SK-N-SH (cell line): Measurements from ENCODE around the gene KLHDC7B. TPM values are rescaled to one million over a fixed set of nuclear protein-coding genes. Genes with fewer than 3 reads are reported as not detected.
A peak's percentile ranks its signal among the peaks of the same experiment; 100 is the strongest.

Experiments
- CTCF ChIA-PET: fragments of 300-600, 350-600 bp; formaldehyde crosslinking; extraction: SDS; loops from one replicate; lab custom pipeline; 2021; lab: Yijun Ruan, JAX
- POLR2A ChIA-PET: fragments of 350-600 bp; sonication (Branson Sonifier 250); formaldehyde crosslinking; extraction: SDS; loops from one replicate; lab custom pipeline; 2020; ENCODE audit warnings: antibody characterized with exemption, inconsistent platforms; lab: Yijun Ruan, JAX
- DNase-seq: peaks from one replicate; pipeline ENCODE4 v3.0.0; 2012
- H2AFZ ChIP-seq: fragments of 200-600 bp; sonication (generic); 2 replicates; pipeline ENCODE4 v1.8.1; 2016; ENCODE audit warnings: antibody characterized with exemption, mild to moderate bottlenecking, low read depth
- H3F3A ChIP-seq: fragments of 200-600 bp; sonication (generic); replicated peaks from 2 replicates; pipeline ENCODE3; 2016; ENCODE audit warnings: antibody characterized with exemption, mild to moderate bottlenecking; ENCODE audit not compliant: insufficient read depth
- H3K27ac ChIP-seq, 2 experiments: fragments of 200-500 bp in 1 of 2; fragments of 200-600 bp in 1 of 2; sonication (Bioruptor generic) in 1 of 2; sonication (generic), shearing (Covaris generic) in 1 of 2; 2 replicates each; pipeline versions ENCODE4 v1.5.1 to v1.6.1; 2014 to 2016; ENCODE audit warnings: low read depth in 2 of 2, inconsistent platforms in 1 of 2, low read length in 1 of 2, mild to moderate bottlenecking in 1 of 2, mixed read lengths in 1 of 2
- H3K27me3 ChIP-seq: fragments of 200-600 bp; sonication (generic), shearing (Covaris generic); 2 replicates; pipeline ENCODE4 v1.6.1; 2016; ENCODE audit warnings: mixed run types; ENCODE audit not compliant: insufficient read depth
- H3K36me3 ChIP-seq, 2 experiments: fragments of 200-500 bp in 1 of 2; fragments of 200-600 bp in 1 of 2; sonication (Bioruptor generic) in 1 of 2; sonication (generic) in 1 of 2; replicated peaks in 1 of 2; 2 replicates each; pipeline versions ENCODE3 to v1.5.1; 2014 to 2016; ENCODE audit warnings: low read length in 1 of 2, mild to moderate bottlenecking in 1 of 2; ENCODE audit not compliant: insufficient read depth in 2 of 2, control insufficient read depth in 1 of 2
- H3K4me1 ChIP-seq, 2 experiments: fragments of 200-500 bp in 1 of 2; fragments of 200-600 bp in 1 of 2; sonication (Bioruptor generic) in 1 of 2; sonication (generic), shearing (Covaris generic) in 1 of 2; 2 replicates each; pipeline versions ENCODE4 v1.5.1 to v1.6.1; 2014 to 2016; ENCODE audit warnings: low read depth in 1 of 2, low read length in 1 of 2, mixed run types in 1 of 2; ENCODE audit not compliant: insufficient read depth in 2 of 2, control insufficient read depth in 1 of 2
- H3K4me2 ChIP-seq: fragments of 200-600 bp; sonication (generic), shearing (Covaris generic); 2 replicates; pipeline ENCODE4 v1.6.1; 2017; ENCODE audit warnings: mixed run types
- H3K4me3 ChIP-seq, 2 experiments: fragments of 200-500 bp in 1 of 2; fragments of 200-600 bp in 1 of 2; sonication (Bioruptor generic) in 1 of 2; sonication (generic), shearing (Covaris generic) in 1 of 2; 2 replicates each; pipeline versions ENCODE4 v1.5.1 to v1.8.1; 2014 to 2016; ENCODE audit warnings: low read depth in 2 of 2, inconsistent platforms in 1 of 2, low read length in 1 of 2, mild to moderate bottlenecking in 1 of 2, mixed read lengths in 1 of 2, moderate library complexity in 1 of 2
- H3K79me2 ChIP-seq: fragments of 200-600 bp; sonication (generic); 2 replicates; pipeline ENCODE4 v1.8.1; 2017; ENCODE audit warnings: mild to moderate bottlenecking; ENCODE audit not compliant: insufficient read depth
- H3K9ac ChIP-seq: fragments of 200-600 bp; sonication (generic); 2 replicates; pipeline ENCODE4 v1.6.1; 2017; ENCODE audit warnings: mixed run types
- H3K9me2 ChIP-seq: fragments of 200-600 bp; sonication (generic); 2 replicates; pipeline ENCODE4 v1.6.1; 2017; ENCODE audit warnings: mixed run types
- H3K9me3 ChIP-seq: fragments of 200-600 bp; sonication (generic); 2 replicates; pipeline ENCODE4 v1.6.1; 2017; ENCODE audit warnings: mixed run types, mild to moderate bottlenecking, moderate library complexity
- H4K20me1 ChIP-seq: fragments of 200-600 bp; sonication (generic); 2 replicates; pipeline ENCODE4 v1.6.1; 2017; ENCODE audit warnings: mild to moderate bottlenecking, mixed run types; ENCODE audit not compliant: insufficient read depth
- ELF1 ChIP-seq: IDR thresholded peaks from 2 replicates; pipeline ENCODE4 v1.4.0; 2012
- EP300 ChIP-seq, 2 experiments: IDR thresholded peaks; 2 replicates each; pipeline versions ENCODE4 v1.4.0 to v1.6.1; 2012; ENCODE audit warnings: borderline replicate concordance in 1 of 2, low read depth in 1 of 2, low read length in 1 of 2
- FOSL2 ChIP-seq: IDR thresholded peaks from 2 replicates; pipeline ENCODE4 v1.4.0; 2012; ENCODE audit warnings: low read depth, mild to moderate bottlenecking, moderate library complexity, borderline replicate concordance
- GABPA ChIP-seq: IDR thresholded peaks from 2 replicates; pipeline ENCODE4 v1.4.0; 2012; ENCODE audit warnings: low read depth, mild to moderate bottlenecking
- GATA2 ChIP-seq: sonication (generic); formaldehyde crosslinking; IDR thresholded peaks from 2 replicates; pipeline ENCODE4 v1.5.0; 2020; ENCODE audit warnings: mild to moderate bottlenecking, missing genetic modification reagents
- MXI1 ChIP-seq: IDR thresholded peaks from 2 replicates; pipeline ENCODE4 v1.6.1; 2012; ENCODE audit warnings: mild to moderate bottlenecking, low read depth, low read length, improper control_type of control experiment
- NFIC ChIP-seq: IDR thresholded peaks from 2 replicates; pipeline ENCODE4 v1.4.0; 2012; ENCODE audit warnings: borderline replicate concordance
- NRF1 ChIP-seq: IDR thresholded peaks from 2 replicates; pipeline ENCODE4 v1.6.1; 2012; ENCODE audit warnings: low read depth, mild to moderate bottlenecking, low read length
- POLR2AphosphoS5 ChIP-seq: IDR thresholded peaks from 2 replicates; pipeline ENCODE4 v1.6.1; 2012; ENCODE audit warnings: low read depth, low read length
- RAD21 ChIP-seq: IDR thresholded peaks from 2 replicates; pipeline ENCODE4 v1.6.1; 2012; ENCODE audit warnings: mild to moderate bottlenecking, low read length
- RFX5 ChIP-seq: IDR thresholded peaks from 2 replicates; pipeline ENCODE4 v1.6.1; 2012; ENCODE audit warnings: mild to moderate bottlenecking, improper control_type of control experiment, low read length
- RXRA ChIP-seq: IDR thresholded peaks from 2 replicates; pipeline ENCODE4 v1.4.0; 2012; ENCODE audit warnings: low read depth, mild to moderate bottlenecking, borderline replicate concordance
- SMC3 ChIP-seq: IDR thresholded peaks from 2 replicates; pipeline ENCODE4 v1.6.1; 2012; ENCODE audit warnings: low read depth, low read length, improper control_type of control experiment
- TAF1 ChIP-seq: IDR thresholded peaks from 2 replicates; pipeline ENCODE4 v1.6.1; 2012; ENCODE audit warnings: low read depth, mild to moderate bottlenecking, low read length, moderate library complexity, borderline replicate concordance
- TEAD4 ChIP-seq: IDR thresholded peaks from 2 replicates; pipeline ENCODE4 v1.4.0; 2012; ENCODE audit warnings: mild to moderate bottlenecking, borderline replicate concordance; ENCODE audit not compliant: insufficient read depth
- YY1 ChIP-seq: IDR thresholded peaks from 2 replicates; pipeline ENCODE4 v1.4.0; 2012; ENCODE audit warnings: low read depth, mild to moderate bottlenecking
- WGBS: methylation state at CpG from one replicate; pipeline ENCODE4 v1.1.6; 2017; ENCODE audit warnings: low lambda C conversion rate; 5-methylcytosine and 5-hydroxymethylcytosine counted together
- polyA plus RNA-seq, 3 experiments: library from polyadenylated mRNA; depleted of rRNA; stranded (reverse); fragments of >200 nt; gene quantifications; 2 replicates each; pipeline ENCODE4 v1.2.3, GENCODE V29; 2012
- TF ChIP-seq, protein P1 (sequence below): IDR thresholded peaks from 2 replicates; pipeline ENCODE4 v1.4.0; 2012; ENCODE audit warnings: low read depth
- TF ChIP-seq, protein P2 (sequence below): IDR thresholded peaks from 2 replicates; pipeline ENCODE4 v1.4.0; 2012; ENCODE audit warnings: low read depth, borderline replicate concordance
- TF ChIP-seq, protein P3 (sequence below): fragments of 200-600 bp; sonication (generic); IDR thresholded peaks from 2 replicates; pipeline ENCODE4 v1.6.1; 2017; ENCODE audit warnings: antibody characterized with exemption, mild to moderate bottlenecking, moderate library complexity
- TF ChIP-seq, protein P4 (sequence below): IDR thresholded peaks from 2 replicates; pipeline ENCODE4; 2012

Gene KLHDC7B
- polyA plus RNA-seq, 1 of the 3 experiments (the other 2 are of a cell fraction), result 0.07 TPM

DNA sequence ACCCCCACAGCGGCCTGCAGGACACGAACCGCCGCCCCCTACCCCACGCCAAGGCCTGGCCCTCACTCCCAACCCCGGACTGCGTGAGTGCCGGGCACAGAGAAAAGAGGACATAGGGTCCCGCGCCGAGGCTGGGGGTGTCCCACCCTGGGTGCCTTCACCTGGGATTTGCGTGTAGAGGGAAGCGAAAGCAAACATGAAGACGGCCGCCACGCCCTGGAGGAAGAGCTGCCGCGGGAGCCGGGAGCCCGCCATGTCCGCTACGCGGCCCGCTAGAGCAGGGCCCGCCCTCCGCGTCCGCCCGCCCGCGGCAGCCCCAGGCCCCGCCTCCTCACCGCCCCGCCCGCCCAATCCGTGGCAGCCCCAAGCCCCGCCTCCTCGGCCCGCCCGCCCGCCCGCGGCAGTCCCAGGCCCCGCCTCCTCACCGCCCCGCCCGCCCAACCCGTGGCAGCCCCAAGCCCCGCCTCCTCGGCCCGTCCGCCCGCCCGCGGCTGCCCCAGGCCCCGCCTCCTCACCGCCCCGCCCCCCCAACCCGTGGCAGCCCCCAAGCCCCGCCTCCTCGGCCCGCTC, 38.2 kb upstream of the KLHDC7B start, which contains the start of gene LMF2:
Gene LMF2 (minus strand): TSS at position 282 of the 570 bp plus-strand sequence. CDS start 27 bp downstream, at position 255.
- H3K27ac ChIP-seq, result peak within 1 kb of the TSS; percentile 75 to 83
- peaks cover 0 to 14% of the 10 kb centered on the region in 2 experiments for H3K36me3 ChIP-seq
- no peaks in the 10 kb centered on the region for H3K9me3 ChIP-seq
- H3K27me3 ChIP-seq, result no peaks in the 10 kb centered on the region
- CTCF ChIA-PET, result interaction anchor here (0.8 to 3.1 kb wide), 4 partner anchors 10 to 55 kb away, joined by 3 to 14 read pairs (median 9); partner anchors contain the start of genes SCO2 and SYCE3
- H3K4me2 ChIP-seq, result peak within 1 kb of the TSS; percentile 96
- H4K20me1 ChIP-seq, result 0 out of 2 replicates have a peak, but pooled peaks cover under 1% of the 10 kb centered on the region
- H3K9ac ChIP-seq, result peak within 1 kb of the TSS; percentile 96
- H3F3A ChIP-seq, result peaks cover 6% of the 10 kb centered on the region
- H3K79me2 ChIP-seq, result peaks cover 67% of the 10 kb centered on the region
- H3K4me3 ChIP-seq, result peak within 1 kb of the TSS; percentile 81 to 85
- 1% methylated on average over 11 of the region's 62 CpGs for WGBS
- DNase-seq, result peak; percentile 98
- TF ChIP-seq TAF1, result peak; percentile 46; the same call in 1 of the 2 replicates
- TF ChIP-seq GABPA, result no peak
- TF ChIP-seq YY1, result peak; percentile 62; the same call in 1 of the 2 replicates
- TF ChIP-seq NRF1, result no peak
- peak; percentile 33; the same call in 1 of the 2 replicates for TF ChIP-seq MXI1
- TF ChIP-seq POLR2AphosphoS5, result peak; percentile 64
- H3K9me2 ChIP-seq, result no peaks in the 10 kb centered on the region
- POLR2A ChIA-PET, result interaction anchor here (0.7 to 2.0 kb wide), 4 partner anchors 11 to 94 kb away, joined by 4 to 11 read pairs (median 4); partner anchors contain the start of gene SCO2
- peaks cover 7 to 14% of the 10 kb centered on the region in 2 experiments; a peak in 3 of 4 replicates for H3K4me1 ChIP-seq
- peak within 1 kb of the TSS; percentile 79 for H2AFZ ChIP-seq

DNA sequence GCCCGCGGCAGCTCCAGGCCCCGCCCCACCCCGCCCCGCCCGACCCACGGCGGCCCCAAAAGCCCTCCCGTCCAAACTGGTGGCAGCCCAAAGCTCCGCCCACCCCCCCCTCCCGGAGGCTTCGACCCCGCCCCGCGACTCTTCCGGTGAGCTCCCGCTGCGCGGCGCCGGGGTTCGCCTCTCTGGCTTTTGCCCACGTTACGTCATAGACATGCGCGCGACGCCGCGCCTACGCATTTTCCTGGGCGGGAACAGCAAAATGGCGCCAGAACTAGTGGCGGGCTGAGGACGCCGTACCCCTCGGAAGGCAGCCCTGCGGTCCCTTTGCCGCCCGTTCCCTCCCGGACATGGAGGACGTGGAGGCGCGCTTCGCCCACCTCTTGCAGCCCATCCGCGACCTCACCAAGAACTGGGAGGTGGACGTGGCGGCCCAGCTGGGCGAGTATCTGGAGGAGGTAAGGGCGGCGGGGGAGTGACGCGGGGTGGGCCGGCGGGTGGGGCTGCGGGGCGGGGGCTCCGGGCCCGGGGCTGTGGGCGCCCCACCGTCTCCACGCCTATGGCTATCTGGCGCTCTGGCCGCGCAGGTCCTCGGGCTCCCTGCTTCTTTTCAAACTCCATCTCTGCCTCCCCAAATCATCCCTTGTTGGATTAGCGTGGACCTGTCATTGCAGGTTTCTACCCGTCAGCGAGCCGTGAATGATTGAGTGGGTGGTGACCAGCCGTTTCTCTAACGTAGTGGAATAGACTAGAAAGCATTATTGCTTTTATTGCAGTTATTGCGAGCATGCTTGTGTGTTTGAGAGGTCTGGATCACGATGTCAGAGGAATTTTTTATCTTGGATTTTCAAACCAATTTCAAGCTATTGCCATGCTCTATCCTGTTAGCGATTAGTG, 37.5 kb upstream of the KLHDC7B start, which contains the start of gene NCAPH2:
Gene NCAPH2 (plus strand): TSS at position 234 of the 894 bp plus-strand sequence. CDS start 114 bp downstream, at position 348.
- H3F3A ChIP-seq, result peaks cover 6% of the 10 kb centered on the region
- H2AFZ ChIP-seq, result peak within 1 kb of the TSS; percentile 79
- H3K9ac ChIP-seq, result peak within 1 kb of the TSS; percentile 96
- DNase-seq, result peak; percentile 100
- H3K4me1 ChIP-seq, result peaks cover 7 to 14% of the 10 kb centered on the region in 2 experiments; a peak in 3 of 4 replicates
- H3K9me3 ChIP-seq, result no peaks in the 10 kb centered on the region
- H3K4me3 ChIP-seq, result peak within 1 kb of the TSS; percentile 81 to 85
- WGBS, result under 1% methylated on average over 17 of the region's 76 CpGs
- 0 out of 2 replicates have a peak, but pooled peaks cover 4% of the 10 kb centered on the region for H4K20me1 ChIP-seq
- H3K27ac ChIP-seq, result peak within 1 kb of the TSS; percentile 75 to 83
- H3K4me2 ChIP-seq, result peak within 1 kb of the TSS; percentile 96
- ChIA-PET CTCF (interaction anchor here (0.8 to 3.1 kb wide), 5 partner anchors 11 to 55 kb away, joined by 3 to 20 read pairs (median 12); partner anchors contain the start of genes SCO2 and SYCE3), POLR2A (interaction anchor here (0.5 to 2.0 kb wide), 5 partner anchors 11 to 265 kb away, joined by 3 to 11 read pairs (median 4); partner anchors contain the start of gene SCO2)
- H3K9me2 ChIP-seq, result no peaks in the 10 kb centered on the region
- peaks cover 74% of the 10 kb centered on the region for H3K79me2 ChIP-seq
- H3K36me3 ChIP-seq, result peaks cover 0 to 8% of the 10 kb centered on the region in 2 experiments
- H3K27me3 ChIP-seq, result no peaks in the 10 kb centered on the region
- no peak for TF ChIP-seq SMC3
- no peak for TF ChIP-seq NFIC
- peak; percentile 26; the same call in 1 of the 2 replicates for TF ChIP-seq FOSL2
- TF ChIP-seq EP300 (IDR thresholded peaks at IDR 0.05; ENCODE audit: borderline replicate concordance in 1 of 2, low read depth in 1 of 2, low read length in 1 of 2), result peak in 1 of 2 experiments; percentile 36; a peak in 1 of 4 replicates
- TF ChIP-seq GATA2 (CRISPR knock-in tag), result no peak
- no peak for TF ChIP-seq TEAD4
- peak; percentile 74; the same call in 1 of the 2 replicates for TF ChIP-seq POLR2AphosphoS5
- peak; percentile 66 for TF ChIP-seq ELF1
- TF ChIP-seq, protein P1, sequence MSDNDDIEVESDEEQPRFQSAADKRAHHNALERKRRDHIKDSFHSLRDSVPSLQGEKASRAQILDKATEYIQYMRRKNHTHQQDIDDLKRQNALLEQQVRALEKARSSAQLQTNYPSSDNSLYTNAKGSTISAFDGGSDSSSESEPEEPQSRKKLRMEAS, result peak; percentile 83
- TF ChIP-seq RFX5, result no peak
- TF ChIP-seq RXRA, result no peak
- TF ChIP-seq, protein P2, sequence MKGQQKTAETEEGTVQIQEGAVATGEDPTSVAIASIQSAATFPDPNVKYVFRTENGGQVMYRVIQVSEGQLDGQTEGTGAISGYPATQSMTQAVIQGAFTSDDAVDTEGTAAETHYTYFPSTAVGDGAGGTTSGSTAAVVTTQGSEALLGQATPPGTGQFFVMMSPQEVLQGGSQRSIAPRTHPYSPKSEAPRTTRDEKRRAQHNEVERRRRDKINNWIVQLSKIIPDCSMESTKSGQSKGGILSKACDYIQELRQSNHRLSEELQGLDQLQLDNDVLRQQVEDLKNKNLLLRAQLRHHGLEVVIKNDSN, result no peak
- TF ChIP-seq, protein P3, sequence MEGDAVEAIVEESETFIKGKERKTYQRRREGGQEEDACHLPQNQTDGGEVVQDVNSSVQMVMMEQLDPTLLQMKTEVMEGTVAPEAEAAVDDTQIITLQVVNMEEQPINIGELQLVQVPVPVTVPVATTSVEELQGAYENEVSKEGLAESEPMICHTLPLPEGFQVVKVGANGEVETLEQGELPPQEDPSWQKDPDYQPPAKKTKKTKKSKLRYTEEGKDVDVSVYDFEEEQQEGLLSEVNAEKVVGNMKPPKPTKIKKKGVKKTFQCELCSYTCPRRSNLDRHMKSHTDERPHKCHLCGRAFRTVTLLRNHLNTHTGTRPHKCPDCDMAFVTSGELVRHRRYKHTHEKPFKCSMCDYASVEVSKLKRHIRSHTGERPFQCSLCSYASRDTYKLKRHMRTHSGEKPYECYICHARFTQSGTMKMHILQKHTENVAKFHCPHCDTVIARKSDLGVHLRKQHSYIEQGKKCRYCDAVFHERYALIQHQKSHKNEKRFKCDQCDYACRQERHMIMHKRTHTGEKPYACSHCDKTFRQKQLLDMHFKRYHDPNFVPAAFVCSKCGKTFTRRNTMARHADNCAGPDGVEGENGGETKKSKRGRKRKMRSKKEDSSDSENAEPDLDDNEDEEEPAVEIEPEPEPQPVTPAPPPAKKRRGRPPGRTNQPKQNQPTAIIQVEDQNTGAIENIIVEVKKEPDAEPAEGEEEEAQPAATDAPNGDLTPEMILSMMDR, result no peak
- TF ChIP-seq RAD21, result no peak
- TF ChIP-seq, protein P4, sequence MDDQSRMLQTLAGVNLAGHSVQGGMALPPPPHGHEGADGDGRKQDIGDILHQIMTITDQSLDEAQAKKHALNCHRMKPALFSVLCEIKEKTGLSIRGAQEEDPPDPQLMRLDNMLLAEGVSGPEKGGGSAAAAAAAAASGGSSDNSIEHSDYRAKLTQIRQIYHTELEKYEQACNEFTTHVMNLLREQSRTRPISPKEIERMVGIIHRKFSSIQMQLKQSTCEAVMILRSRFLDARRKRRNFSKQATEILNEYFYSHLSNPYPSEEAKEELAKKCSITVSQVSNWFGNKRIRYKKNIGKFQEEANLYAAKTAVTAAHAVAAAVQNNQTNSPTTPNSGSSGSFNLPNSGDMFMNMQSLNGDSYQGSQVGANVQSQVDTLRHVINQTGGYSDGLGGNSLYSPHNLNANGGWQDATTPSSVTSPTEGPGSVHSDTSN, result peak; percentile 23; the same call in 1 of the 2 replicates
